Heart right ventricle (tissue), 16 donors: ENCODE data around the gene ADGRG3. TPM values are rescaled to one million over a fixed set of nuclear protein-coding genes. Genes with fewer than 3 reads are reported as not detected.

ENCODE experiments used
- ATAC-seq, 8 donors: fragments of 200-7000 bp; cut with Tn5 transposase; one replicate each; pipeline ENCODE4 v1.9.1; 2020; ENCODE audit warnings: mild to moderate bottlenecking in 8 of 8, moderate library complexity in 8 of 8, moderate number of reproducible peaks in 1 of 8
- DNase-seq, 2 donors: peaks; one replicate each; pipeline ENCODE4 v3.0.0-alpha.2; 2020
- H3K27ac ChIP-seq, 10 donors: fragments of 200-600 bp; sonication (generic) in 2 of 10; one replicate each; pipeline versions ENCODE4 v1.5.0 to v1.8.0; 2020 to 2022; ENCODE audit warnings: mild to moderate bottlenecking in 3 of 10
- H3K27me3 ChIP-seq, 7 donors: fragments of 200-600 bp; one replicate each; pipeline ENCODE4 v1.8.0; 2021 to 2022; ENCODE audit warnings: mild to moderate bottlenecking in 2 of 7
- H3K36me3 ChIP-seq, 9 donors: fragments of 200-600 bp; sonication (generic) in 1 of 9; one replicate each; pipeline versions ENCODE4 v1.5.0 to v1.8.0; 2020 to 2022; ENCODE audit warnings: mild to moderate bottlenecking in 2 of 9
- H3K4me1 ChIP-seq, 9 donors: fragments of 200-600 bp; sonication (generic) in 1 of 9; one replicate each; pipeline versions ENCODE4 v1.5.0 to v1.8.0; 2020 to 2022; ENCODE audit warnings: mild to moderate bottlenecking in 4 of 9
- H3K4me3 ChIP-seq, 10 donors: fragments of 200-600 bp; sonication (generic) in 2 of 10; one replicate each; pipeline versions ENCODE4 v1.5.0 to v1.8.0; 2020 to 2022; ENCODE audit warnings: mild to moderate bottlenecking in 7 of 10, moderate library complexity in 2 of 10
- H3K9me3 ChIP-seq, 11 donors: fragments of 200-600 bp in 10 of 11; sonication (generic) in 2 of 11; one replicate each; pipeline versions ENCODE4 v1.5.0 to v1.8.0; 2013 to 2022; ENCODE audit warnings: mild to moderate bottlenecking in 2 of 11, control low read depth in 1 of 11, moderate library complexity in 1 of 11
- WGBS, 2 donors: extraction: QIAGEN DNeasy Blood & Tissue Kit; methylation state at CpG; one replicate each; pipeline ENCODE4 v1.1.7; 2013; ENCODE audit warnings: inconsistent platforms in 1 of 2; 5-methylcytosine and 5-hydroxymethylcytosine counted together
- intact Hi-C, 10 donors: fragments of 100-400 bp; cut with DNase I; formaldehyde crosslinking; loops; one replicate each; pipeline versions ENCODE4 v1.11.1 to v1.14.2; 2022
- polyA plus RNA-seq, 2 donors: library from polyadenylated mRNA; stranded (reverse); fragments of 200-250 nt; gene quantifications; one replicate each; pipeline ENCODE4 v1.2.3, GENCODE V29; 2013
- total RNA-seq, 10 donors: library from RNA; stranded (reverse); fragmentation: NEBNext Ultra II Directional in 3 of 10; extraction: Animal tissue kit (Norgen Biotek cat#: 25700) in 3 of 10; gene quantifications; one replicate each; pipeline versions ENCODE4 v1.2.1 to v1.2.4, GENCODE V29; 2021 to 2023
- TF ChIP-seq, protein P1 (sequence below), 9 donors: fragments of 200-600 bp; sonication (generic) in 2 of 9; IDR thresholded peaks; one replicate each; pipeline versions ENCODE4 v1.5.0 to v1.8.0; 2021 to 2022; ENCODE audit warnings: antibody characterized with exemption in 9 of 9, mild to moderate bottlenecking in 5 of 9, moderate library complexity in 1 of 9
- donor health status: Arrhythmogenic right ventricular cardiomyopathy.
- donor health status: ischemic (EF 13 %, LVEDD 7.1; RV severe dilation, severe dysfunction).
- donor health status: healthy with polysubstance abuse.
- donor health status: DM: no; HTN: yes; CAD: no.
- donor health status: DM: no; HTN: no; CAD: no.
- donor health status: ischemic (EF 25% LVEDD 6.9; RV normal size, moderate dysfunction).
- donor health status: ischemic (EF 25% LVEDD 5.7; RV mildly dilated, moderate dysfunction).
- donor health status: healthy.
- donor health status: DM: yes; HTN: yes; CAD: no.
- donor health status: Ischemic cardiomyopathy.
- donor health status: ischemic (EF 35%, LVEDD 5.7; RV mildly dilated, moderate dysfunction).
- donor health status: nonischemic (EF 11% LVEDD 7.7; RV severe dilation, severe dysfunction).
- donor health status: DM: yes; HTN: yes; CAD: no.
- donor health status: PGD.
- donor health status: ischemic (EF 29% LVEDD 5.4; RV normal size, mild dysfunction).
- donor health status: nonischemic (EF 23%, LVEDD 6.1; RV moderate dilation, normal function).

ADGRG3 gene
- total and polyA plus RNA-seq, 12 donors = 0.22 to 2.4 (median 0.55) TPM; not detected in 2

DNA sequence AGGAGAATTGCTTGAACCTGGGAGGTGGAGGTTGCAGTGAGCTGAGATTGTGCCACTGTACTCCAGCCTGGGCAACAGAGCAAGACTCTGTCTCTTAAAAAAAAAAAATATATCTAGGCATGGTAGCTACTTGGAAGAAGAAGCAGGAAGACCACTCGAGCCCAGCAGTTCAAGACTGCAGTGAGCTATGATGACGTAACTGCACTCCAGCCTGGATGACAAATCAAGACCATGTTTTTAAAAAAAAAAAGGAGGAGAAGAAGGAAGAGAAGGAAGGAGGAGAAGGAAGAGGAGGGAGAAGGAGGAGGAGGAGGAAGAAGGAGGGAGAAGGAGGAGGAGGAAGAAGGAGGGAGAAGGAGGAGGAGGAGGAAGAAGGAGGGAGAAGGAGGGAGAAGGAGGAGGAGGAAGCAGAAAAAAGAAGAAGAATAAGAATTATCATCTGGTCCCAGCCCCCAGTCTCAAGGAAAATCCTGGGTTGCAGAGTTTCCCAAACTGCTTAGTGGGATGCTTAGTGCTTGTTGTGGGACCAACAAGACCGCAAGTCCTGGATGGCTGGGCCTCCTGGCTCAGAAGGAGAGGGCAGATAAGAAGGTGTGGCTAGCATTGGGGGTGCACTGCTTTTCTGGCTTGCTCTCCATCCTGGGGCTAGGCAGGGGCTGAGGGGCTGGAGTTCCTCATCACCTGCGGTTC is 22.8 kb downstream of the ADGRG3 start:
- Histone ChIP-seq H3K36me3 (no peaks in the 10 kb centered on the region), H3K9me3 (no peaks in the 10 kb centered on the region), H3K27me3 (peaks cover 0 to 21% (median 5%) of the 10 kb centered on the region in 7 donors), H3K27ac (peak overlapping the region in 2 of 10 donors; percentile 41 to 72), H3K4me3 (no peak overlapping the region), H3K4me1 (peaks cover 0 to 25% (median 0%) of the 10 kb centered on the region in 9 donors)
- TF ChIP-seq, protein P1, sequence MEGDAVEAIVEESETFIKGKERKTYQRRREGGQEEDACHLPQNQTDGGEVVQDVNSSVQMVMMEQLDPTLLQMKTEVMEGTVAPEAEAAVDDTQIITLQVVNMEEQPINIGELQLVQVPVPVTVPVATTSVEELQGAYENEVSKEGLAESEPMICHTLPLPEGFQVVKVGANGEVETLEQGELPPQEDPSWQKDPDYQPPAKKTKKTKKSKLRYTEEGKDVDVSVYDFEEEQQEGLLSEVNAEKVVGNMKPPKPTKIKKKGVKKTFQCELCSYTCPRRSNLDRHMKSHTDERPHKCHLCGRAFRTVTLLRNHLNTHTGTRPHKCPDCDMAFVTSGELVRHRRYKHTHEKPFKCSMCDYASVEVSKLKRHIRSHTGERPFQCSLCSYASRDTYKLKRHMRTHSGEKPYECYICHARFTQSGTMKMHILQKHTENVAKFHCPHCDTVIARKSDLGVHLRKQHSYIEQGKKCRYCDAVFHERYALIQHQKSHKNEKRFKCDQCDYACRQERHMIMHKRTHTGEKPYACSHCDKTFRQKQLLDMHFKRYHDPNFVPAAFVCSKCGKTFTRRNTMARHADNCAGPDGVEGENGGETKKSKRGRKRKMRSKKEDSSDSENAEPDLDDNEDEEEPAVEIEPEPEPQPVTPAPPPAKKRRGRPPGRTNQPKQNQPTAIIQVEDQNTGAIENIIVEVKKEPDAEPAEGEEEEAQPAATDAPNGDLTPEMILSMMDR (IDR thresholded peaks at IDR 0.05) = no peak
- DNase-seq (no peak), ATAC-seq (no peak)
- WGBS, 2 donors = 56 to 72% methylated on average over 4 of the region's 4 CpGs
- intact Hi-C loops = no loop called here

DNA sequence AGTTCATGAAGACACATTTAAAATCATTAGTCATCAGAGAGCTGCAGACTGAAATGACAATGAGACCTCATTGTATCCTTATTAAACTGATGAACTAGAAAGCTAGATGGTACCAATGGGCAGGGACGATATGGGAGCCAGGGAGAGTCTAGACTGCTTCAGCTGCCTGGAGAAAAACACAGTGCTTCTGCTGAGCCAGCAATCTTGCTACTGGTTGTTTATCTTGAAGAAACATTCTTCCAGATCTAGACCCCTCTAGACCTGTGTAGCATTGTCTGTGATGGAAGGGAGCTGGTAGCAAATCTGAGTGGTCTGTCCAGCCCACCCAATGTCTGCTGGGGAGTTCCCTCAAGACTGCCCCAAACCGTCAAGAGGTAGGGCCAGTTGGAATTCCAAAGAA is 24.5 kb downstream of the ADGRG3 start:
- Histone ChIP-seq H3K27me3 (peaks cover 0 to 21% (median 5%) of the 10 kb centered on the region in 7 donors), H3K4me1 (peaks cover 0 to 25% (median 0%) of the 10 kb centered on the region in 9 donors), H3K27ac (no peak overlapping the region), H3K9me3 (no peaks in the 10 kb centered on the region), H3K4me3 (no peak overlapping the region), H3K36me3 (no peaks in the 10 kb centered on the region)
- intact Hi-C loops = no loop called here
- no peak for DNase-seq
- WGBS, 2 donors = 63 to 67% methylated on average over 2 of the region's 2 CpGs
- ATAC-seq = no peak
- TF ChIP-seq, protein P1 (IDR thresholded peaks at IDR 0.05) = no peak

DNA sequence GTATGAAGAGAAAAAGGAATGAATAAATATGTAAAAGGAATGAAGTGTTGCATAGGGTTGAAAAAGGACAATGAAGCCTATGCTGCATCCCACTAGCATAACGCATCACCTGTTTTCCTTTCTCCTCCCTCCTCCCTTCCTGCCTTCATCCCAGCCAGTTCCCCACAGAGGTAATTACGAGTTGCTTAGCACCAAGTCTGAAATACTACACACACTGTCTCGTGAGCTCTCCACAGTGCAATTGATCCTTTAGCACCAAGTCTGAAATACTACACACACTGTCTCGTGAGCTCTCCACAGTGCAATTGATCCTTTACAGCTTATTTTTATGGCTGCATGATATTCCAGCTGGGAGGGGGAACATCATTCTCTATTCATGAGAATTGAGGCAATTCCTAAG is 25.4 kb downstream of the ADGRG3 start:
- TF ChIP-seq, protein P1 (IDR thresholded peaks at IDR 0.05) = no peak
- 73 to 79% methylated on average over 4 of the region's 4 CpGs for WGBS, 2 donors
- Histone ChIP-seq H3K36me3 (no peaks in the 10 kb centered on the region), H3K27me3 (peaks cover 0 to 21% (median 4%) of the 10 kb centered on the region in 7 donors), H3K4me1 (peaks cover 0 to 25% (median 0%) of the 10 kb centered on the region in 9 donors), H3K27ac (no peak overlapping the region), H3K9me3 (no peaks in the 10 kb centered on the region), H3K4me3 (no peak overlapping the region)
- ATAC-seq = no peak
- no peak for DNase-seq
- intact Hi-C loops = no loop called here

DNA sequence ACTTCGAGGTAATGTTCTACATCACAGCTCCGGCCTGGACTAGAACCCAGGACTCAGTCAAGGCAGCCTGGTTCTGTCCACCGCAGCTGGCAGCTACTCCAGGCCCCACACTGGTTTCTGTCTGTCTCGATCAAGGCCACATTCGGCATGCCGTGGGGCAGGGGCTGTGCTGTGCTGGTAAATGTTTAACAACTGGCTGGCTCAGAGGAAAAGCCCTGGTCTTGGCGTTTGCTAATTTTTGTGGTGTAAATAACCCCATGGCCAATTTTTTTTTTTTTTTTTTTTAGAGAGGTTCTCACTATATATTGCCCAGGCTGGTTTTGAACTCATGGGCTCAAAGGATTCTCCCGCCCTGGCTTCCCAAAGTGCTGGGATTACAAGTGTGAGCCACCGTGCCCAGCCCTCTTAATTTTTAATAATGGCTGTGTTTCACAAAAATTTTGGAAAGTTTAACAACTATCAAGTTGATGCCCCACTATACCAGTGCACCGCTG is 26.2 kb downstream of the ADGRG3 start:
- H3K27me3 ChIP-seq = peaks cover 0 to 21% (median 0%) of the 10 kb centered on the region in 7 donors
- intact Hi-C loops = no loop called here
- peaks cover 0 to 21% (median 0%) of the 10 kb centered on the region in 9 donors for H3K4me1 ChIP-seq
- TF ChIP-seq, protein P1 (IDR thresholded peaks at IDR 0.05) = no peak
- H3K9me3 ChIP-seq = no peaks in the 10 kb centered on the region
- 67% methylated on average over 10 of the region's 10 CpGs for WGBS, 2 donors
- no peaks in the 10 kb centered on the region for H3K36me3 ChIP-seq
- DNase-seq = no peak
- peak overlapping the region in 1 of 10 donors; percentile 74 for H3K27ac ChIP-seq
- H3K4me3 ChIP-seq = peak overlapping the region in 1 of 10 donors; percentile 22
- no peak for ATAC-seq
